ENCODE data around the gene RHOXF2. TPM values are rescaled to one million over a fixed set of nuclear protein-coding genes. Genes with fewer than 3 reads are reported as not detected.
"Not testable (repeated sequence)": the region's sequence is repeated elsewhere in the genome, so short reads cannot be mapped to it uniquely, and the experiment has no call there.

Gene RHOXF2
- polyA plus RNA-seq, 1 donor (not counting 4 experiments of a cell fraction or from before 2014, with no cell fraction given) = not detected

GRCh38 chrX:120193720-120194119 lies 35.3 kb downstream of the RHOXF2 start:
- not testable (repeated sequence) for FAIRE-seq

GRCh38 chrX:120195786-120196185 lies 37.4 kb downstream of the RHOXF2 start:
- H3K4me1 ChIP-seq (ENCODE audit: control insufficient read depth, extremely low read depth, insufficient read depth, low read length); DNase-seq (ENCODE audit: low read depth, low spot score); H3K4me3 ChIP-seq (ENCODE audit: control insufficient read depth in 2 of 3, extremely low read depth in 1 of 3, insufficient read depth in 2 of 3, low read depth in 1 of 3, low read length in 3 of 3); H3K9me1 ChIP-seq (ENCODE audit: control insufficient read depth, extremely low read depth, insufficient read depth, low read length); H3K9me3 ChIP-seq (ENCODE audit: control insufficient read depth, low read depth, low read length); dilution Hi-C loops (cut with MboI; ENCODE audit: extremely low pct_ligation_motif_present, low sequenced_read_pairs); H3K79me2 ChIP-seq (ENCODE audit: control insufficient read depth, insufficient read depth, low read length); H3K27ac ChIP-seq (ENCODE audit: control insufficient read depth, insufficient read depth, low read length); H2AFZ ChIP-seq (ENCODE audit: control insufficient read depth, low read length); FAIRE-seq; H3K4me2 ChIP-seq (ENCODE audit: control insufficient read depth, extremely low read depth, insufficient read depth, low read depth, low read length); H3K27me3 ChIP-seq (ENCODE audit: control insufficient read depth, extremely low read depth, insufficient read depth, low read length); H3K9ac ChIP-seq (ENCODE audit: control insufficient read depth, extremely low read depth, insufficient read depth, low read length); H3K36me3 ChIP-seq (ENCODE audit: control insufficient read depth in 2 of 2, extremely low read depth in 1 of 2, insufficient read depth in 2 of 2, low read length in 2 of 2); H4K20me1 ChIP-seq (ENCODE audit: control insufficient read depth, extremely low read depth, insufficient read depth, low read length): not testable (repeated sequence)

More at GRCh38 chrX:120193720-120194119, 35.3 kb downstream of the RHOXF2 start:
- H3K4me3 ChIP-seq (ENCODE audit: control insufficient read depth in 2 of 3, extremely low read depth in 1 of 3, insufficient read depth in 2 of 3, low read depth in 1 of 3, low read length in 3 of 3); H3K36me3 ChIP-seq (ENCODE audit: control insufficient read depth in 2 of 2, extremely low read depth in 1 of 2, insufficient read depth in 2 of 2, low read length in 2 of 2); H3K79me2 ChIP-seq (ENCODE audit: control insufficient read depth, insufficient read depth, low read length); H4K20me1 ChIP-seq (ENCODE audit: control insufficient read depth, extremely low read depth, insufficient read depth, low read length); DNase-seq (ENCODE audit: low read depth, low spot score); H3K27me3 ChIP-seq (ENCODE audit: control insufficient read depth, extremely low read depth, insufficient read depth, low read length); H2AFZ ChIP-seq (ENCODE audit: control insufficient read depth, low read length); H3K9me3 ChIP-seq (ENCODE audit: control insufficient read depth, low read depth, low read length); H3K27ac ChIP-seq (ENCODE audit: control insufficient read depth, insufficient read depth, low read length); H3K9me1 ChIP-seq (ENCODE audit: control insufficient read depth, extremely low read depth, insufficient read depth, low read length); dilution Hi-C loops (cut with MboI; ENCODE audit: extremely low pct_ligation_motif_present, low sequenced_read_pairs); H3K9ac ChIP-seq (ENCODE audit: control insufficient read depth, extremely low read depth, insufficient read depth, low read length); H3K4me2 ChIP-seq (ENCODE audit: control insufficient read depth, extremely low read depth, insufficient read depth, low read depth, low read length); H3K4me1 ChIP-seq (ENCODE audit: control insufficient read depth, extremely low read depth, insufficient read depth, low read length): not testable (repeated sequence)

GRCh38 chrX:120196626-120197283 lies 38.3 kb downstream of the RHOXF2 start:
- H4K20me1 ChIP-seq (ENCODE audit: control insufficient read depth, extremely low read depth, insufficient read depth, low read length); H3K9me3 ChIP-seq (ENCODE audit: control insufficient read depth, low read depth, low read length); H3K9ac ChIP-seq (ENCODE audit: control insufficient read depth, extremely low read depth, insufficient read depth, low read length); H3K4me2 ChIP-seq (ENCODE audit: control insufficient read depth, extremely low read depth, insufficient read depth, low read depth, low read length); H3K4me3 ChIP-seq (ENCODE audit: control insufficient read depth in 2 of 3, extremely low read depth in 1 of 3, insufficient read depth in 2 of 3, low read depth in 1 of 3, low read length in 3 of 3); H3K79me2 ChIP-seq (ENCODE audit: control insufficient read depth, insufficient read depth, low read length); H3K9me1 ChIP-seq (ENCODE audit: control insufficient read depth, extremely low read depth, insufficient read depth, low read length); H3K36me3 ChIP-seq (ENCODE audit: control insufficient read depth in 2 of 2, extremely low read depth in 1 of 2, insufficient read depth in 2 of 2, low read length in 2 of 2); H3K27ac ChIP-seq (ENCODE audit: control insufficient read depth, insufficient read depth, low read length); H2AFZ ChIP-seq (ENCODE audit: control insufficient read depth, low read length); dilution Hi-C loops (cut with MboI; ENCODE audit: extremely low pct_ligation_motif_present, low sequenced_read_pairs); H3K27me3 ChIP-seq (ENCODE audit: control insufficient read depth, extremely low read depth, insufficient read depth, low read length); DNase-seq (ENCODE audit: low read depth, low spot score); H3K4me1 ChIP-seq (ENCODE audit: control insufficient read depth, extremely low read depth, insufficient read depth, low read length): not testable (repeated sequence)
- FAIRE-seq = peak; percentile 61
